Muscle layer of duodenum (tissue), 2 donors: ENCODE measurements around the gene OSGEP.
"Not testable (repeated sequence)": the region's sequence is repeated elsewhere in the genome, so short reads cannot be mapped to it uniquely, and the experiment has no call there.

Source experiments
- H3K27ac ChIP-seq: one replicate; pipeline ENCODE4 v1.7.0; 2013; ENCODE audit warnings: mild to moderate bottlenecking, low read length
- H3K27me3 ChIP-seq: one replicate; pipeline ENCODE4 v1.7.0; 2013; ENCODE audit warnings: low read depth, mild to moderate bottlenecking, control low read depth, low read length
- H3K36me3 ChIP-seq, 2 donors: one replicate each; pipeline ENCODE4 v1.7.0; 2013; ENCODE audit warnings: low read length in 2 of 2, control low read depth in 1 of 2, mild to moderate bottlenecking in 1 of 2; ENCODE audit not compliant: insufficient read depth in 2 of 2, control insufficient read depth in 1 of 2
- H3K4me1 ChIP-seq, 2 donors: one replicate each; pipeline ENCODE4 v1.7.0; 2013; ENCODE audit warnings: low read length in 2 of 2, mild to moderate bottlenecking in 2 of 2, control low read depth in 1 of 2, moderate library complexity in 1 of 2; ENCODE audit not compliant: insufficient read depth in 2 of 2, control insufficient read depth in 1 of 2
- H3K4me3 ChIP-seq, 2 donors: one replicate each; pipeline ENCODE4 v1.7.0; 2013; ENCODE audit warnings: low read length in 2 of 2, low read depth in 1 of 2, mild to moderate bottlenecking in 1 of 2
- H3K9me3 ChIP-seq, 2 donors: one replicate each; pipeline ENCODE4 v1.7.0; 2013; ENCODE audit warnings: low read length in 2 of 2, control low read depth in 1 of 2, mild to moderate bottlenecking in 1 of 2; ENCODE audit not compliant: control insufficient read depth in 1 of 2
- donor health status: healthy.

Gene OSGEP

DNA sequence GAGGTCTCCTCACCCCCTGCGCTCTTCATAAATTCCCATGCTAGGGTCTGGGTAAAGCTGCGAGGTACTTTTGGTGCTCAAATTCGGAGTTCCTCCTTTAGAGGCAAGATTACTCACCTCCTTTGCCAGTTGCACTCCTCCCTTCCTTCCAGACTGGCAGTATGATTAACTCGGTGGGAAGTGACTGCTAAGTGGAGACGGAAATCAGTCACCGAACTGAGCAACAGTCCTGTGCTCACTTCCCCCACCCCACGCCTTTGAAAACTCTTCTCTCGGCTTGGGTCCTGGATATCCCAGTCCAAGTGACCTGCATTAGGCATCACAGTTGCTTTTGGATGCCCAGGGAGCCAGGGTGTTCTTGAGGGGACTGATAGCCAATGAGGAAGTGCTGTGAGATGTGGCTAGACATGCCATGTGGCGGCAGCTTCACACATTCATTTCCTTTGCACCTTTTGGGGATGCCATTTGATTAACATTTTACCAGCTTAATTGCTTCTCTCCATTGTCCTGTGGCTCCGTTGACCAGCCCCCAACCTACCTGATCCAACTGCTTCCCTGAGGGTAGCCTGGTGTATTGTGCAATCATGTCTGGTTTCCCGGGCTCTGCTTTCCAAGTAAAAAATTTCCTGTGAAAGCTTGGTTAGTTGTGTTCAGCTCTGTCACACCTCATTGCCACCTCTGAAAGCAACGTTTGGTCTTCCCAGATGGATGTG lies 15.4 kb upstream of the OSGEP start:
- Histone ChIP-seq H3K36me3 (peaks cover 10 to 11% of the 10 kb centered on the region in 2 donors), H3K4me1 (peaks cover 0 to 14% of the 10 kb centered on the region in 2 donors), H3K9me3 (no peaks in the 10 kb centered on the region), H3K27ac (peak overlapping the region; percentile 92), H3K4me3 (peak overlapping the region; percentile 65 to 89), H3K27me3 (no peaks in the 10 kb centered on the region)

DNA sequence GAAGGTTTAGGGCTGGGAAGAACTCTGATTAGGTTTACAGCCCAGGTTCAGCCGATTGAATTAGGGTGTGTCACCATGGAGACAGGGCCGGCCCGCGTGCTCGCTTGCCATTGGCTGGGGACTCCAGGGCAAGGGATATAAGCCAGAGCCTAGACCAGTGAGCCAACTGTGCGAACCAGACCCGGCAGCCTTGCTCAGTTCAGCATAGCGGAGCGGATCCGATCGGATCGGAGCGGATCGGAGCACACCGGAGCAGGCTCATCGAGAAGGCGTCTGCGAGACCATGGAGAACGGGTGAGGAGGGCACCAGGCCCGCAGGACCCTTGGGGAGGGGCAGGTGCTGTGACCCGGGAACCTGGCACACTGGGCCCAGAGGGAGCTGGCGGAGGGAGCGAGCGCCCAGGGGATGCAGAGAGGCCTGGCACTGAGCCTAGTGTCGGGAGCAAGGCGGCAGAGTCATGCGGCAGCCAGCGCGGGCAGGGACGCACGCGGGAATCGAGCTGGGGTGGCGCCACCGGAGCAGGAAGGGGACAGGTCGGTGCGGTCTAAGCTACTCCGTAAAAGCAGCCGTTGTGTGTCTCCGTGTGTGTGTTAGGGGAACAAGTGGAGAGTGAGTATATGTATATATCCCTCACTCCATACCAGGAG lies 14.8 kb upstream of the OSGEP start, which contains the start of gene PNP:
TSS of gene PNP (plus strand) at position 165 of the 648 bp plus-strand sequence. CDS start at position 284, 119 bp downstream.
- H3K36me3 ChIP-seq, result peaks cover 3 to 4% of the 10 kb centered on the region in 2 donors
- peak within 1 kb of the TSS; percentile 65 to 89 for H3K4me3 ChIP-seq
- H3K9me3 ChIP-seq, result no peaks in the 10 kb centered on the region

GRCh38 chr14:20468764-20469241 lies 14.2 kb upstream of the OSGEP start:
- Histone ChIP-seq H3K9me3 (no peaks in the 10 kb centered on the region), H3K4me3 (peak overlapping the region; percentile 65 to 89), H3K4me1 (peaks cover 0 to 14% of the 10 kb centered on the region in 2 donors), H3K36me3 (no peaks in the 10 kb centered on the region), H3K27me3 (no peaks in the 10 kb centered on the region), H3K27ac (peak overlapping the region; percentile 92)

More for the DNA sequence above, 14.8 kb upstream of the OSGEP start, which contains the start of gene PNP:
- Histone ChIP-seq H3K27ac (peak within 1 kb of the TSS; percentile 92), H3K4me1 (peaks cover 0 to 14% of the 10 kb centered on the region in 2 donors), H3K27me3 (no peaks in the 10 kb centered on the region)

- H3K9me3 ChIP-seq, result no peaks in the 10 kb centered on the region
- H3K4me1 ChIP-seq, result peaks cover 11 to 31% of the 10 kb centered on the region in 2 donors
- H3K27ac ChIP-seq, result peak within 1 kb of the TSS; percentile 90
- H3K36me3 ChIP-seq, result peaks cover 30 to 35% of the 10 kb centered on the region in 2 donors
- H3K4me3 ChIP-seq, result peak within 1 kb of the TSS; percentile 76 to 91
- H3K27me3 ChIP-seq, result no peaks in the 10 kb centered on the region
Measured at GRCh38 chr14:20461225-20462141, 6.9 kb upstream of the OSGEP start, which contains the start of gene PIP4P1. TSS of gene PIP4P1 (minus strand) at chr14:20461434. CDS start at chr14:20461325, 109 bp downstream.

DNA sequence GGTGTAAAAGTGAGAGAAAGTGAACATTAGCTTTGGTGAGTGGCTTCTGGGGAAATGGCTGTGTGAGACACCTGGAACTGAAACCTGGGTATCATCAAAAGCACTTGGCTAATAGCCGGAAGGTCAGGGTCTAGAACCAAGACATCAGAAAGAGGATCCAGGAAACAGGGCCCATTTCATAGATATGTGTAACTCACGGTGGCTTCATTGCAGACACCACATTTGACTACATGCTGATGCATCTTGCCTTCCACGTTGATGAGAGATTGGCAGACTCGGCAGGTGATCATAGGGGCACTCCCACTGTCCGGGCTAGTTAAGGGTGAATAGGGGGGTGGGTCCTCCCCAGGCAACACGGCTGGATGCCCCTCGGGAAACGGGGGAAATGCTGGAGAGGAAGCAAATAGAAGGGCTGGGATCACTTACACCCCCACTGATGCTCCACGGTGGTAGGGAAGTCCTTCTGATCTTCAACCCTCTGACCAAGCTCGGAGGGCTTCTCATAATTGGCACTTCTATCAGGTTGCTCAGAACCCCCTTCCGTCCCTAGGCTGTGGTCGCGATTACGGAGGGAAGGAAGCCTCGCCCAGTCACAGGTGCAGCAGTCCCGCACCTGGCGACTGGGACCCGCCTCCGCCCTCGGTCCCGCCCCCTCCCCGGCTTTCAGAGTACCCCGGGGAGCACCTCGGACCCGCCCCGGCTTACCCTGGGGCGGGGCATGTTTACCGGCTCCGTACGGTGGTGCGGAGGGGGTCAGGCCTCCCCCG lies 6.0 kb upstream of the OSGEP start:
- H3K4me1 ChIP-seq, result peaks cover 15 to 39% of the 10 kb centered on the region in 2 donors

GRCh38 chr14:20458031-20458789 lies 3.6 kb upstream of the OSGEP start:
- peaks cover 18 to 52% of the 10 kb centered on the region in 2 donors for H3K4me1 ChIP-seq
- no peak overlapping the region for H3K4me3 ChIP-seq
- no peak overlapping the region for H3K27ac ChIP-seq
- no peaks in the 10 kb centered on the region for H3K27me3 ChIP-seq
- peaks cover 32 to 38% of the 10 kb centered on the region in 2 donors for H3K36me3 ChIP-seq
- H3K9me3 ChIP-seq, result no peaks in the 10 kb centered on the region

More for the DNA sequence above, 6.0 kb upstream of the OSGEP start:
- Histone ChIP-seq H3K36me3 (peaks cover 32 to 38% of the 10 kb centered on the region in 2 donors), H3K27me3 (no peaks in the 10 kb centered on the region), H3K27ac (peak overlapping the region; percentile 80), H3K9me3 (no peaks in the 10 kb centered on the region), H3K4me3 (peak overlapping the region; percentile 76 to 91)

- Histone ChIP-seq H3K27ac (no peak overlapping the region), H3K4me3 (no peak overlapping the region), H3K9me3 (no peaks in the 10 kb centered on the region), H3K27me3 (no peaks in the 10 kb centered on the region), H3K36me3 (peaks cover 36 to 41% of the 10 kb centered on the region in 2 donors), H3K4me1 (peaks cover 21 to 54% of the 10 kb centered on the region in 2 donors)
Measured at GRCh38 chr14:20456971-20457370, 2.4 kb upstream of the OSGEP start.

- H3K4me1 ChIP-seq, result peaks cover 20 to 53% of the 10 kb centered on the region in 2 donors
- no peaks in the 10 kb centered on the region for H3K27me3 ChIP-seq
- H3K27ac ChIP-seq, result peak overlapping the region; percentile 98
- peak overlapping the region; percentile 92 to 98 for H3K4me3 ChIP-seq
- H3K9me3 ChIP-seq, result no peaks in the 10 kb centered on the region
- peaks cover 41 to 51% of the 10 kb centered on the region in 2 donors for H3K36me3 ChIP-seq
Measured at GRCh38 chr14:20455355-20456300, 1.0 kb upstream of the OSGEP start.

DNA sequence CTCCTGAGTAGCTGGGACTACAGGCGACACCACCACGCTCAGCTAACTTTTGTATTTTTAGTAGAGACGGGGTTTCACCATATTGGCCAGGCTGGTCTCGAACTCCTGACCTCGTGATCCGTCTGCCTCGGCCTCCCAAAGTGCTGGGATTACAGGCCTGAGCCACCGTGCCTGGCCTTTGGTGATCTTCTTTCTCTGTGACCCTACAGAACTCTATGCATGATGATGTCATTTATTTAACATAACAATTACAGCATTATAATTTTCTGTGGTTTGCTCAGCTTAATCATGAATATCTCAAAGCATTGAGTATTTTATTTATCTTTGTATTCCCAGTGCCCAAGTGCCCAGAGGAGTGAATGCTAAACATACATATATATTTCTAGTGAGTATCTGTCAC lies 1.8 kb downstream of the OSGEP start:
- H3K9me3 ChIP-seq, H3K27ac ChIP-seq, H3K27me3 ChIP-seq, H3K4me3 ChIP-seq: not testable (repeated sequence)
- Histone ChIP-seq H3K36me3 (peaks cover 48 to 57% of the 10 kb centered on the region in 2 donors), H3K4me1 (peaks cover 10 to 29% of the 10 kb centered on the region in 2 donors)
